Adrenal gland (tissue), 12 donors: Measurements from ENCODE around the gene RNPEP. TPM values are rescaled to one million over a fixed set of nuclear protein-coding genes. Genes with fewer than 3 reads are reported as not detected.
"Not testable (repeated sequence)": the region's sequence is repeated elsewhere in the genome, so short reads cannot be mapped to it uniquely, and the experiment has no call there.

Source experiments
- DNase-seq, 7 donors: peaks; one replicate each; pipeline ENCODE4 v3.0.0-alpha.2; 2019 to 2020
- H3K27ac ChIP-seq, 5 donors: fragments of 200-600 bp; sonication (generic) in 4 of 5; 1 replicate in 3 of 5; 2 replicates in 2 of 5; pipeline versions ENCODE4 v1.5.1 to v1.8.0; 2016 to 2020; ENCODE audit warnings: mild to moderate bottlenecking in 1 of 5
- H3K27me3 ChIP-seq: fragments of 200-600 bp; 2 replicates; pipeline ENCODE4 v1.8.0; 2021
- H3K36me3 ChIP-seq, 2 donors: fragments of 200-600 bp; replicated peaks in 1 of 2; 1 replicate in 1 of 2; 2 replicates in 1 of 2; pipeline versions ENCODE4 v1.5.1 to v1.8.0; 2018 to 2022
- H3K4me1 ChIP-seq, 2 donors: fragments of 200-600 bp; replicated peaks in 1 of 2; 1 replicate in 1 of 2; 2 replicates in 1 of 2; pipeline versions ENCODE4 v1.5.1 to v1.8.0; 2018 to 2021
- H3K4me3 ChIP-seq, 4 donors: fragments of 200-600 bp; sonication (generic) in 3 of 4; one replicate each; pipeline ENCODE4 v1.5.1; 2016 to 2018
- H3K9me3 ChIP-seq, 3 donors: fragments of 200-600 bp; sonication (generic) in 1 of 3; replicated peaks in 1 of 3; 1 replicate in 2 of 3; 2 replicates in 1 of 3; pipeline versions ENCODE4 v1.5.1 to v1.8.0; 2016 to 2021
- POLR2A ChIP-seq, 2 donors: fragments of 450-650 bp; IDR thresholded peaks; one replicate each; pipeline ENCODE4 v1.6.1; 2017; ENCODE audit warnings: antibody characterized with exemption in 2 of 2, mild to moderate bottlenecking in 2 of 2, moderate library complexity in 1 of 2
- WGBS, 4 donors: extraction: QIAGEN DNeasy Blood & Tissue Kit in 2 of 4; methylation state at CpG; one replicate each; pipeline versions ENCODE4 v1.1.5 to v1.1.7; 2013 to 2017; 5-methylcytosine and 5-hydroxymethylcytosine counted together
- intact Hi-C, 2 donors: fragments of 100-400 bp; cut with DNase I; formaldehyde crosslinking; loops; one replicate each; pipeline versions ENCODE4 v1.14.1 to v1.15.0; 2022 to 2023
- polyA plus RNA-seq, 3 donors: library from polyadenylated mRNA; stranded (reverse); fragments of 200-250 nt in 2 of 3; fragments of 350-450 nt in 1 of 3; fragmentation: Illumina TruSeq in 1 of 3; extraction: RNeasy Lipid Tissue Mini Kit (QIAGEN cat#74804) in 1 of 3; gene quantifications; one replicate each; pipeline ENCODE4 v1.2.3, GENCODE V29; 2013 to 2014
- total RNA-seq, 9 donors: library from RNA; depleted of rRNA in 4 of 9; stranded (reverse); fragments of >200 nt in 4 of 9; fragments of 120-200 nt in 1 of 9; fragmentation: NEBNext Ultra II Directional in 1 of 9; extraction: Animal tissue kit (Norgen Biotek cat#: 25700) in 1 of 9; gene quantifications; one replicate each; pipeline versions ENCODE4 v1.1.0 to v1.2.4, GENCODE V29; 2013 to 2023
- TF ChIP-seq, protein P1 (sequence below), 6 experiments: fragments of 450-650 bp in 4 of 6; fragments of 200-600 bp in 2 of 6; sonication (generic) in 1 of 6; IDR thresholded peaks; 1 replicate in 5 of 6; 2 replicates in 1 of 6; pipeline versions ENCODE4 v1.5.1 to v1.8.0; 2016 to 2021; ENCODE audit warnings: antibody characterized with exemption in 6 of 6, mild to moderate bottlenecking in 2 of 6, moderate library complexity in 1 of 6
- donor health status: healthy with polysubstance abuse.
- donor health status: Bipolar disorder and iron deficiency.
- donor health status: DM: yes; HTN: yes; CAD: no.
- donor health status: DM: no; HTN: no; CAD: no.
- donor health status: DM: no; HTN: no; CAD: no.
- donor health status: DM: yes; HTN: yes; CAD: no.

RNPEP gene
- total and polyA plus RNA-seq, 12 donors = 28.9 to 99.6 (median 62.2) TPM

DNA sequence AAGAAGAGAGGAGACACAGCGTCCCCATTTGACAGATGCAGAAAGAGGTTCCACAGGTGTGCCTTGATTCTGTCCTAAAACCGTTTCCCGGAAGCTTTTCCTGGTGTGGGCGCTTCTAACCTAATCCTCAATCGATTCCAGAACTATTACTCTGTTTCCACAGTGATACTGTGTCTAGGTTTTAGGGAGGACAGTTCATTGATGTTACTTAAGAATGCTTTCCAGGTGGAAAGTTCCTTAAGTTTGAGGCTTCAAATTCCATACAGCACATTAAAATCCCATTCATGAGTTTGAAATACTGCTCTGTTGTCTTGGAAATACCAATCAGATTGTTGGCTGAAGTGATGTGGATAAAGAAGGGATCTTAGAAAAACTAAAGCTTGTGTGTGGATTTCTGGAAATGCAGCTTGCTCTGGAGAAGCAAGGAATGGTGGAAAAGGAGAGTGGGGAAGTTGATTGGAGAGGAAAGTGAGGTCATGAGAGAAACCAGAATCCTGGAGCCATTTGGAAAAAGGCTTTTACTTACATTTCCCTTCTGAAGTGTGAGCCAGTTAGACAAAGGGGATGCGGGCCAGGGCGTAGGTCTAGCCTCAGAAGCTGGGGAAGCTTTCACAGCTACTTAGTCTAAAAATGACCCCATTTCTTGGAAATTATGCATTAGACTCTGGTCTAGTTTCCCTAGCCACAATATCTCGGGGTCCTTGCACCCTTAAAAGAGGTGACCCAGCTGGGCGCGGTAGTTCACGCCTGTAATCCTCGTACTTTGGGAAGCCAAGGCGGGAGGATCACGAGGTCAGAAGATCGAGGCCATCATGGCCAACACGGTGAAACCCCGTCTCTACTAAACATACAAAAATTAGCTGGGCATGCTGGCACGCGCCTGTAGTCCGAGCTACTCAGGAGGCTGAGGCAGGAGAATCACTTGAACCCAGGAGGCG lies 34.6 kb downstream of the RNPEP start:
- 87 to 95% (median 91%) methylated on average over 18 to 21 of the region's 21 CpGs for WGBS, 4 donors

DNA sequence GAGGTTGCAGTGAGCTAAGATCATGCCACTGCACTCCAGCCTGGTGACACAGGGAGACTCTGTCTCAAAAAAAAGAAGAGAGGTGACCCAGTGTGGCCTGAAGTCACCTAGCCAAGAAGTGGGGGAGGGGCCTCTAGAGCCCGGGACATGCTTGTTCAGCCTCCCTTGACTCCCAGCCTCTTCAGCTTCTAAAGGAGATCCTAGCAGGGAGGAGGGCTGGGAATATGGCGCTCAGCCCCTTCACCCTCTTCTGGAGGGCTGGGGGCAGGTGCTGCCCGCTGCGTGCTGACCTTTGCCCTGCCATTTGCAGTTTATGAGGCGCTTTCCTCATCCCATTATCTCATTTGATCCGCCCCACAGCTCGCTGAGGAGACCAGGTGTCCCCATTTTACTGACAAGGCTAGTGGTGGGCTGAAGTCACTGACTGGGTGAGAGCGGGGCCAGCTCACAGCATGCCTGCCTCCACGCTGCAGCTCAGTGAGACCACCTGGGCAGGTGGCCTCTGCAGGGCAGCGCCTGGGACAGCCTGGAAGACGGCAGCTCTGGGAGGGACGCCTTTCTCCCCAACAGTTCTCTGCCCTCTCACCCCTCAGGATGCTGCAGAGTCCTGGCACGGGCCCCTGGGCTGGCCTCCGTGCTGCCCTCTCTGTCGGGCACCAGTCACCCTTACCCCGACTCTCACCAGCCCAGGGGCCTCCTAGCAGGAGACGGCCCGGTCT lies 35.5 kb downstream of the RNPEP start:
- H3K27ac ChIP-seq = no peak overlapping the region
- no peaks in the 10 kb centered on the region for H3K27me3 ChIP-seq
- TF ChIP-seq, protein P1, sequence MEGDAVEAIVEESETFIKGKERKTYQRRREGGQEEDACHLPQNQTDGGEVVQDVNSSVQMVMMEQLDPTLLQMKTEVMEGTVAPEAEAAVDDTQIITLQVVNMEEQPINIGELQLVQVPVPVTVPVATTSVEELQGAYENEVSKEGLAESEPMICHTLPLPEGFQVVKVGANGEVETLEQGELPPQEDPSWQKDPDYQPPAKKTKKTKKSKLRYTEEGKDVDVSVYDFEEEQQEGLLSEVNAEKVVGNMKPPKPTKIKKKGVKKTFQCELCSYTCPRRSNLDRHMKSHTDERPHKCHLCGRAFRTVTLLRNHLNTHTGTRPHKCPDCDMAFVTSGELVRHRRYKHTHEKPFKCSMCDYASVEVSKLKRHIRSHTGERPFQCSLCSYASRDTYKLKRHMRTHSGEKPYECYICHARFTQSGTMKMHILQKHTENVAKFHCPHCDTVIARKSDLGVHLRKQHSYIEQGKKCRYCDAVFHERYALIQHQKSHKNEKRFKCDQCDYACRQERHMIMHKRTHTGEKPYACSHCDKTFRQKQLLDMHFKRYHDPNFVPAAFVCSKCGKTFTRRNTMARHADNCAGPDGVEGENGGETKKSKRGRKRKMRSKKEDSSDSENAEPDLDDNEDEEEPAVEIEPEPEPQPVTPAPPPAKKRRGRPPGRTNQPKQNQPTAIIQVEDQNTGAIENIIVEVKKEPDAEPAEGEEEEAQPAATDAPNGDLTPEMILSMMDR (IDR thresholded peaks at IDR 0.05) = no peak
- no peak for TF ChIP-seq POLR2A (IDR thresholded peaks at IDR 0.05)
- WGBS, 4 donors = 71 to 85% (median 79%) methylated on average over 12 to 18 of the region's 18 CpGs
- intact Hi-C loops = no loop called here
- no peaks in the 10 kb centered on the region for H3K36me3 ChIP-seq
- no peaks in the 10 kb centered on the region for H3K9me3 ChIP-seq
- no peak for DNase-seq
- peaks cover 0 to 5% of the 10 kb centered on the region in 2 donors for H3K4me1 ChIP-seq
- no peak overlapping the region for H3K4me3 ChIP-seq

More for the DNA sequence above, 34.6 kb downstream of the RNPEP start:
- DNase-seq = no peak
- intact Hi-C loops = no loop called here
- Histone ChIP-seq H3K4me1 (peaks cover 0 to 5% of the 10 kb centered on the region in 2 donors), H3K9me3 (no peaks in the 10 kb centered on the region), H3K36me3 (no peaks in the 10 kb centered on the region), H3K4me3 (no peak overlapping the region), H3K27ac (no peak overlapping the region), H3K27me3 (no peaks in the 10 kb centered on the region)
- TF ChIP-seq, protein P1 (IDR thresholded peaks at IDR 0.05) = no peak
- no peak for TF ChIP-seq POLR2A (IDR thresholded peaks at IDR 0.05)

DNA sequence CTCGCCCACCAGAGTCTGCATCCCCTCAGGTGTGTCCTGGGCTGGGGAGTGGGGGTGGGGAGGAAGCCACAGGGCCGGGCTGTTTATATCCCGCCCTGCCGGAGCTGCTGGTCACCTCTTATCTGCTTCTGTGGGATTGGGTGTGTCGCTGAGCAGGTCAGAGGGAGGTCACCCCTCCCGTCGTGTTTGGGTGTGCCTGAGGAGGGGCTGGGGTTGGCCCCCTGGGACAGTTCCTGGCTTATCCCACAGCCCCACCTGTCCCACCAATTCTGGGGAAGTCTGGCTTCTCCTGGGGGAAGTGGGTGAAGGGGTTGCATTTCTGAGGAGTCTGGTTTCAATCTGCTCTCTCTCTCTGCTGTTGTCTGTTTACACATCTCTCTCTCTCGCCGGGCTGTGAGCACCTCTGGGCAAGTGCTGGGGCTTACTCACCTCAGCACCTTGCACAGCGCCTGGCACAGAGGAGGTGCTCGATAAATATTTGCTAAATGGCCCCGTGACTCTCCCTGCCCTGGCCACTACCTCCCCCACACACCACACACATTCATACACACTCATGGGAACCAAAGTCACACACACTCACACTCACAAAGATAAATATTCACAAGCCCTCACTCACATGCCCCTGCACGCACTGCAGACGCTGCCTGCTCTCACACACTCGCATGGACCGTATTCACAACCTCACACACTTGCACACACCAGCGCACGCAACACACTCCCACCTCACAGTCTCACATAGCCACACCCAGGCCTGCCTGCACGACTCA lies 36.2 kb downstream of the RNPEP start:
- DNase-seq = no peak
- no peak for TF ChIP-seq POLR2A (IDR thresholded peaks at IDR 0.05)
- TF ChIP-seq, protein P1 (IDR thresholded peaks at IDR 0.05) = no peak
- H3K36me3 ChIP-seq = no peaks in the 10 kb centered on the region
- no peak overlapping the region for H3K27ac ChIP-seq
- intact Hi-C loops = no loop called here
- no peaks in the 10 kb centered on the region for H3K27me3 ChIP-seq
- no peaks in the 10 kb centered on the region for H3K9me3 ChIP-seq
- WGBS, 4 donors = 69 to 81% (median 73%) methylated on average over 16 to 19 of the region's 19 CpGs
- no peak overlapping the region for H3K4me3 ChIP-seq
- H3K4me1 ChIP-seq = peaks cover 0 to 5% of the 10 kb centered on the region in 2 donors

DNA sequence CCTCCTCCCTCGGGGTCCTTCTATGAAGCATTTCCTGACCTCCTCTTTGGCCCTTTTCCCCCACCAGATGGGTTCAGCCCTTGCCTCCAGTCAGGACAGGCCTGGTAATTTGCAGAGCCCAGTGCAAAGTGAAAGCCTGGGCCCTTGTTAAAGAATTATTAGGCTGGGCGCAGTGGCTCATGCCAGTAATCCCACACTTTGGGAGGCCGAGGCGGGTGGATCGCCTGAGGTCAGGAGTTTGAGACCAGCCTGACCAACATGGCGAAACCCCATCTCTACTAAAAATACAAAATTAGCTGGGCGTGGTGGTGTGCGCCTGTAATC lies 36.7 kb downstream of the RNPEP start:
- H3K4me3 ChIP-seq, H3K9me3 ChIP-seq, intact Hi-C loops, H3K36me3 ChIP-seq, H3K27ac ChIP-seq, H3K4me1 ChIP-seq, H3K27me3 ChIP-seq, DNase-seq: not testable (repeated sequence)
- WGBS, 4 donors = 80 to 91% (median 86%) methylated on average over 8 of the region's 8 CpGs
